ENCODE results near the gene RBM5.

GRCh38 chr3:50134367-50134766 lies 45.6 kb downstream of the RBM5 start:
- TF ChIP-seq CTCF (conservative IDR thresholded peaks at IDR 0.05 in 1 of 2, IDR thresholded peaks at IDR 0.05 in 1 of 2; ENCODE audit: low read depth in 1 of 2, low read length in 2 of 2) = no peak
- no peak for TF ChIP-seq EZH2 (IDR thresholded peaks at IDR 0.05; ENCODE audit: low read length, missing control alignments)

Measured in fibroblast of lung (primary cell).